GM12878 (cell line): ENCODE results near the gene AGBL3. TPM values are rescaled to one million over a fixed set of nuclear protein-coding genes. Genes with fewer than 3 reads are reported as not detected.

ENCODE experiments used
- ATAC-seq: fragments of 200-7000 bp; cut with Tn5 transposase; 3 replicates; pipeline ENCODE4 v1.9.1; 2020; ENCODE audit warnings: mild to moderate bottlenecking, moderate library complexity
- BruUV-seq: library from RNA; stranded (reverse); fragments of 400-500 nt; replicated peaks from 2 replicates; lab custom pipeline; 2021; lab: Mats Ljungman, UMichigan
- CTCF ChIA-PET: fragments of 300-600 bp; sonication (Branson Sonifier 250); formaldehyde crosslinking; extraction: SDS; loops from one replicate; lab custom pipeline; 2021; ENCODE audit warnings: inconsistent platforms; lab: Yijun Ruan, JAX
- POLR2A ChIA-PET: fragments of 350-600 bp; formaldehyde crosslinking; extraction: SDS; loops from one replicate; lab custom pipeline; 2021; ENCODE audit warnings: inconsistent platforms; lab: Charles Lee
- RAD21 ChIA-PET: fragments of 300-600 bp; sonication (Branson Sonifier 250); formaldehyde crosslinking; loops from one replicate; lab custom pipeline; 2023; ENCODE audit warnings: antibody characterized with exemption; ENCODE audit not compliant: unreplicated experiment; lab: Charles Lee
- SMC1A ChIA-PET: fragments of 300-600 bp; sonication (Branson Sonifier 250); formaldehyde crosslinking; loops from one replicate; lab custom pipeline; 2023; ENCODE audit not compliant: unreplicated experiment, uncharacterized antibody; lab: Charles Lee
- DNase-seq: peaks from one replicate; pipeline ENCODE4 v3.0.0-alpha.2; 2011; ENCODE audit warnings: low read depth, low spot score
- FAIRE-seq: peaks from 3 replicates; lab custom pipeline; 2011; peaks lifted over from hg19 to GRCh38; lab: Jason Lieb, UNC
- H2AFZ ChIP-seq: 2 replicates; pipeline ENCODE4 v1.6.0; 2011; ENCODE audit warnings: low read depth, low read length, control low read depth; ENCODE audit not compliant: control insufficient read depth
- H3K27ac ChIP-seq: 2 replicates; pipeline ENCODE4 v1.5.1; 2011; ENCODE audit warnings: control low read depth; ENCODE audit not compliant: control insufficient read depth, insufficient read depth
- H3K27me3 ChIP-seq, 2 experiments: replicated peaks in 1 of 2; 2 replicates each; pipeline versions ENCODE4 v1.6.0 to v1.6.1; 2011; ENCODE audit warnings: low read length in 1 of 2; ENCODE audit not compliant: control insufficient read depth in 2 of 2, insufficient read depth in 2 of 2
- H3K36me3 ChIP-seq, 2 experiments: 2 replicates each; pipeline ENCODE4 v1.5.1; 2011; ENCODE audit warnings: low read length in 1 of 2; ENCODE audit not compliant: control insufficient read depth in 2 of 2, insufficient read depth in 2 of 2
- H3K4me1 ChIP-seq: 2 replicates; pipeline ENCODE4 v1.6.1; 2011; ENCODE audit warnings: mild to moderate bottlenecking, low read length, moderate library complexity, mixed read lengths; ENCODE audit not compliant: control insufficient read depth, insufficient read depth
- H3K4me2 ChIP-seq: 2 replicates; pipeline ENCODE4 v1.6.0; 2011; ENCODE audit warnings: control low read depth; ENCODE audit not compliant: control insufficient read depth, insufficient read depth
- H3K4me3 ChIP-seq: fragments of 200-600 bp; sonication (generic); 2 replicates; pipeline ENCODE4 v1.5.1; 2016
- H3K79me2 ChIP-seq: 2 replicates; pipeline ENCODE4 v1.6.0; 2011; ENCODE audit warnings: low read length; ENCODE audit not compliant: control insufficient read depth, insufficient read depth
- H3K9ac ChIP-seq: 2 replicates; pipeline ENCODE4 v1.8.0; 2011; ENCODE audit warnings: low read length, control low read depth, mixed read lengths; ENCODE audit not compliant: control insufficient read depth, insufficient read depth
- H3K9me3 ChIP-seq: replicated peaks from 3 replicates; pipeline ENCODE4 v1.5.1; 2011; ENCODE audit warnings: mild to moderate bottlenecking, low read length; ENCODE audit not compliant: control insufficient read depth, insufficient read depth
- H4K20me1 ChIP-seq: 2 replicates; pipeline ENCODE4 v1.6.0; 2011; ENCODE audit not compliant: control insufficient read depth, insufficient read depth
- BCL11A ChIP-seq: IDR thresholded peaks from 2 replicates; pipeline ENCODE4 v1.6.1; 2011; ENCODE audit warnings: low read depth, low read length
- CTCF ChIP-seq, 3 experiments: IDR thresholded peaks in 2 of 3; conservative IDR thresholded peaks in 1 of 3; 2 replicates each; pipeline ENCODE4 v1.5.1; 2011; ENCODE audit warnings: low read depth in 3 of 3, low read length in 3 of 3, mild to moderate bottlenecking in 3 of 3, control low read depth in 2 of 3, moderate library complexity in 2 of 3, inconsistent platforms in 1 of 3, mixed read lengths in 1 of 3; ENCODE audit not compliant: control insufficient read depth in 2 of 3, insufficient read depth in 1 of 3; ENCODE audit errors: extremely low read depth in 1 of 3
- E2F8 ChIP-seq: fragments of 450-650 bp; IDR thresholded peaks from 2 replicates; pipeline ENCODE4 v1.6.1; 2018; ENCODE audit warnings: mild to moderate bottlenecking, low read depth, moderate library complexity; ENCODE audit not compliant: partially characterized antibody
- ETV6 ChIP-seq, 2 experiments: fragments of 450-650 bp in 1 of 2; IDR thresholded peaks in 1 of 2; conservative IDR thresholded peaks in 1 of 2; 2 replicates each; pipeline ENCODE4 v1.6.1; 2014; ENCODE audit warnings: antibody characterized with exemption in 1 of 2, borderline replicate concordance in 1 of 2, low read depth in 1 of 2, mild to moderate bottlenecking in 1 of 2, moderate library complexity in 1 of 2
- HCFC1 ChIP-seq: fragments of 150-350 bp; IDR thresholded peaks from 2 replicates; pipeline ENCODE4 v1.6.1; 2014; ENCODE audit warnings: low read length
- KAT2A ChIP-seq: conservative IDR thresholded peaks from 2 replicates; pipeline ENCODE4 v1.6.1; 2011; ENCODE audit warnings: low read depth, low read length; ENCODE audit not compliant: control insufficient read depth
- RAD51 ChIP-seq: fragments of 450-650 bp; IDR thresholded peaks from 2 replicates; pipeline ENCODE4 v1.6.1; 2016; ENCODE audit warnings: moderate library complexity, mild to moderate bottlenecking, inconsistent platforms
- ZBED1 ChIP-seq: IDR thresholded peaks from 2 replicates; pipeline ENCODE4 v1.6.1; 2016; ENCODE audit warnings: borderline replicate concordance
- WGBS: methylation state at CpG from one replicate; pipeline ENCODE4 v1.1.6; 2016; ENCODE audit warnings: low lambda C conversion rate; ENCODE audit not compliant: insufficient replicate concordance, insufficient coverage; ENCODE audit errors: missing lambda C conversion rate; 5-methylcytosine and 5-hydroxymethylcytosine counted together
- in situ Hi-C: fragments of 300-500 bp; cut with MboI; formaldehyde crosslinking; loops from 9 replicates; pipeline ENCODE4 v1.14.3; 2018; ENCODE audit warnings: mixed read lengths
- intact Hi-C: fragments of 100-400 bp; cut with micrococcal nuclease; formaldehyde crosslinking; loops from one replicate; pipeline ENCODE4 v1.14.2; 2022; ENCODE audit not compliant: unreplicated experiment
- polyA plus RNA-seq, 11 experiments: library from polyadenylated mRNA; depleted of rRNA in 4 of 11; unstranded in 6 of 11; stranded (reverse) in 5 of 11; fragments of >200 nt; fragmentation: Nextera tagmentation in 4 of 11; fragmentation: Illumina TruSeq in 1 of 11; extraction: Ambion mirVana in 4 of 11; extraction: Trizol in 1 of 11; gene quantifications; 1 replicate in 1 of 11; 2 replicates in 10 of 11; pipeline versions ENCODE4 v1.2.1 to v1.2.3, GENCODE V29; 2011 to 2016; ENCODE audit warnings: inconsistent platforms in 2 of 11, missing spikeins in 2 of 11, low read depth in 1 of 11
- total RNA-seq, 4 experiments: library from RNA; depleted of rRNA in 3 of 4; stranded (reverse); fragments of >200 nt in 3 of 4; fragmentation: Illumina TruSeq in 1 of 4; extraction: Trizol in 1 of 4; gene quantifications; 2 replicates each; pipeline versions ENCODE4 v1.2.1 to v1.2.3, GENCODE V29; 2013 to 2021

AGBL3 gene
- total and polyA plus RNA-seq, 10 of the 15 experiments (the other 5 are each of a cell fraction or from before 2014, with no cell fraction given), result 0.82 to 12.4 (median 3.7) TPM

GRCh38 chr7:135075716-135076115 is 89.4 kb downstream of the AGBL3 start:
- no peak overlapping the region for H3K9ac ChIP-seq
- CTCF ChIA-PET, result no interaction called here
- no peak overlapping the region for H3K4me2 ChIP-seq
- TF ChIP-seq CTCF (IDR thresholded peaks at IDR 0.05 in 2 of 3, conservative IDR thresholded peaks at IDR 0.05 in 1 of 3; ENCODE audit: control insufficient read depth in 2 of 3, extremely low read depth in 1 of 3, insufficient read depth in 1 of 3, low read depth in 3 of 3, low read length in 3 of 3) (no peak), E2F8 (no peak), KAT2A (no peak), HCFC1 (no peak), RAD51 (no peak), ETV6 (conservative IDR thresholded peaks at IDR 0.05 in 1 of 2, IDR thresholded peaks at IDR 0.05 in 1 of 2; ENCODE audit: borderline replicate concordance in 1 of 2, low read depth in 1 of 2) (no peak), ZBED1 (no peak), BCL11A (no peak)
- H3K27me3 ChIP-seq, result no peaks in the 10 kb centered on the region
- in situ Hi-C loops (no loop called here), intact Hi-C loops (no loop called here)
- POLR2A ChIA-PET, result no interaction called here
- ATAC-seq (no peak; the same call in 2 of the 3 replicates), FAIRE-seq (no peak), DNase-seq (no peak)
- BruUV-seq, result no TSS peak
- 40% methylated on average over 3 of the region's 3 CpGs for WGBS
- no peaks in the 10 kb centered on the region for H4K20me1 ChIP-seq
- no peak overlapping the region for H3K4me3 ChIP-seq
- no peaks in the 10 kb centered on the region for H3K79me2 ChIP-seq
- H3K27ac ChIP-seq, result no peak overlapping the region
- H3K4me1 ChIP-seq, result no peaks in the 10 kb centered on the region
- no peaks in the 10 kb centered on the region; the same call in 2 of the 3 replicates for H3K9me3 ChIP-seq
- SMC1A ChIA-PET, result interaction anchor here (1.2 kb wide), 1 partner anchor 78 kb away, joined by 4 read pairs; no protein-coding TSS in a partner anchor
- H3K36me3 ChIP-seq, result no peaks in the 10 kb centered on the region
- RAD21 ChIA-PET, result no interaction called here
- H2AFZ ChIP-seq, result no peak overlapping the region
